ENCODE measurements around the gene LRRC36. TPM values are rescaled to one million over a fixed set of nuclear protein-coding genes. Genes with fewer than 3 reads are reported as not detected.

Gene LRRC36
- total RNA-seq, 4 donors from 2014 or later: 5.1 TPM; not detected in 3

- Histone ChIP-seq H3K4me3 (no peak overlapping the region), H3K36me3 (no peaks in the 10 kb centered on the region), H3K27ac (no peak overlapping the region), H3K9me3 (no peaks in the 10 kb centered on the region), H3K27me3 (no peaks in the 10 kb centered on the region), H3K4me1 (peaks cover 0 to 18% (median 0%) of the 10 kb centered on the region in 4 donors)
- DNase-seq: peak in 1 of 3 donors; percentile 23
- TF ChIP-seq POLR2A (IDR thresholded peaks at IDR 0.05) (no peak), CTCF (IDR thresholded peaks at IDR 0.05) (no peak)
These were observed 61.0 kb downstream of the LRRC36 start for GRCh38 chr16:67387479-67388079.

DNA sequence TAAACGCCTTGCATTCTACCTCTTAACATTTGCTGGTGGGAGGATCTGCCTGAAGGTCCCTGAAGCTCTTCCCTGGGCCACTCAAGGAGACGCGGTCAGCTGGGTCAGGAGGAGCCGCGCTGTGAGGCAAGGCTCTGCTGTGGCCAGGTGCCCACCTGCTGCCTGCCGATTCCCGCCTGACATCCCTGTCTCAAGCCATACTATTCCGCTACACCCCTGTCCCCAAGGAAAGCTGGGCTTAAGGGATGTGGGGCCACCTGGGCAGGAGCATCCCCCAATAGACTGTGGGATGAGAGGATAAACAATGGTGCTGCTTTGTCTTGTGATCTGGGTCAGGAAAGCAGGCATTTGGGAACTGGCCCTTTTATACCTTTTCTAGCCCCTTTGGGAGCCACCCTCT lies 61.6 kb downstream of the LRRC36 start:
- H3K27ac ChIP-seq: no peak overlapping the region
- H3K27me3 ChIP-seq: no peaks in the 10 kb centered on the region
- H3K4me1 ChIP-seq: peaks cover 0 to 24% (median 2%) of the 10 kb centered on the region in 4 donors
- no peaks in the 10 kb centered on the region for H3K9me3 ChIP-seq
- no peak overlapping the region for H3K4me3 ChIP-seq
- no peaks in the 10 kb centered on the region for H3K36me3 ChIP-seq
- TF ChIP-seq POLR2A (IDR thresholded peaks at IDR 0.05) (no peak), CTCF (IDR thresholded peaks at IDR 0.05) (no peak)
- peak in 1 of 3 donors; percentile 17 for DNase-seq

DNA sequence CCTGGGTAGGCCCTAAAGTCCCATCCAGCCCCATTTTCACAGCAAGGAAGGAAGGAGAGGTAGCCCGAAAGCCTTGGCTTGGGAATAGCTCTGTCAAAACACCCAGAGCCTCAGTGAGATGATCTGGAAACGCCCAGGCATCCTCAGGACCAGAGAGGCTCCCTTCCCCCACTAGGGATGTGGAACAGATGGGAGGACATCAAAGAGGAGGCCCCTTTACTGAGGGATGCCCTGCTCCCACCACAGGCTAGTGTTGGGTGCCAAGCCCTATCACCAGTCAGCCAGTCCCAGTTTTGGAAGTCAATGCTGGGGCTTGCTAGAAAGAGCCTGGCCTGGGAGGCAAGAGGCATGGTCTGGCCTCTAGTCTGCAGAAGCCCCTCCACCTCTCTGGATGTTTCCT lies 62.0 kb downstream of the LRRC36 start:
- Histone ChIP-seq H3K9me3 (no peaks in the 10 kb centered on the region), H3K36me3 (no peaks in the 10 kb centered on the region), H3K27ac (no peak overlapping the region), H3K4me1 (peaks cover 0 to 26% (median 4%) of the 10 kb centered on the region in 4 donors), H3K27me3 (no peaks in the 10 kb centered on the region), H3K4me3 (no peak overlapping the region)
- peak in 1 of 3 donors; percentile 35 for DNase-seq
- TF ChIP-seq CTCF (IDR thresholded peaks at IDR 0.05): no peak

DNA sequence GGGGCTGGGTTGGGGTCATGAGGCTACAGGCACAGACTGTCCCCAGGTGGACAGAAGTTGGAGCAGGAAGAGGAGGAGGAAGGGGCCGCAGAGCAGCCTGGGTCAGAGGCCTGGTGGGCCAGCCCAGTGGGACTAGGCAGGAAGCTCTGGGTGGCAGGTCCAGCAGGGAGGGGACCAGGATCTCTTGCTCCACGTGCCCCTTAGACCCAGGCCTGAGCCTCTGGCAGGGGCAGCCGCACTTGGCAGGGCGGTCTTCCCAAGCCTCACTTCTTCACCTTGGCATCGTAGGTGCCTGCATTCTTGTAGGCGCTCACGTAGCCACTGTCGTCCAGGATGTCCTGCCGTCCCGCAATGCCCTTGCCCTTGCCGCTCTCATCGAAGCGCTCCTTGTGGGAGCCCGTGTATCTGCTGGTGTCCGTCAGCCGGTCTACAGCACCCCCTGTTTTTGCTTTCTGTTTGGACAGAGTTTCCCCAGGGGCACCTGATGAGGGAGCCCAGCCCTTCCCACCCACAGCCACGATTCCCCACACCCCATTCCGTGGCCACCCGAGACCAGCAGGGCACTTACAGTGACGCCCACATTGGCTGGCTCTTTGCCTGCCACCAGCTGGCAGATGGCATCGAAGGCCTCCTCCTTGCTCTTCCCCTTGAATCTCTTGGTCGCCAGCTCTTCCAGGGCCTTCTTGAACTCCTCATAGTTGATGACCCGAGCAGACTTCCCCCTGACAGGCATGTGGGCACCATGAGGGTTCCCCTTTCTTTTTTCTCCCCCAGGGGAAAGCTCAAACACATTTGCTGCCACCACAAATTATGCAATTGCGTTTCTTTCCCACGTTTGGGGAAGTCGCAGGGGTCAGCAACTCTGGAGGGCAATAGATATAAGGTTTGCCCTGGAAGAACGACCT lies 63.5 kb downstream of the LRRC36 start:
- peak in 1 of 3 donors; percentile 50 for DNase-seq

More for the DNA sequence above, 63.5 kb downstream of the LRRC36 start:
- no peak overlapping the region for H3K27ac ChIP-seq
- H3K9me3 ChIP-seq: no peaks in the 10 kb centered on the region
- H3K36me3 ChIP-seq: no peaks in the 10 kb centered on the region
- H3K4me3 ChIP-seq: no peak overlapping the region
- TF ChIP-seq POLR2A (IDR thresholded peaks at IDR 0.05) (no peak), CTCF (IDR thresholded peaks at IDR 0.05) (no peak)
- H3K27me3 ChIP-seq: no peaks in the 10 kb centered on the region
- peaks cover 0 to 41% (median 8%) of the 10 kb centered on the region in 4 donors for H3K4me1 ChIP-seq
